GM19351 (cell line): ENCODE results near the gene PADI4.
"Not testable (repeated sequence)": the region's sequence is repeated elsewhere in the genome, so short reads cannot be mapped to it uniquely, and the experiment has no call there.

ENCODE experiments used
- ATAC-seq: cut with Tn5 transposase; IDR thresholded peaks from one replicate; pipeline ENCODE4 v1.9.1; 2021; ENCODE audit warnings: mild to moderate bottlenecking, moderate library complexity; ENCODE audit not compliant: unreplicated experiment

PADI4 gene

GRCh38 chr1:17313530-17314309 lies 5.7 kb downstream of the PADI4 start:
- ATAC-seq, result no peak

GRCh38 chr1:17314491-17314971 lies 6.5 kb downstream of the PADI4 start:
- no peak for ATAC-seq

GRCh38 chr1:17315542-17316130 lies 7.6 kb downstream of the PADI4 start:
- no peak for ATAC-seq

- no peak for ATAC-seq
Observed at GRCh38 chr1:17316704-17317103, 8.7 kb downstream of the PADI4 start.

- ATAC-seq, result no peak
Observed at GRCh38 chr1:17318262-17318661, 10.3 kb downstream of the PADI4 start.

- ATAC-seq, result no peak
Observed at GRCh38 chr1:17319561-17320350, 11.8 kb downstream of the PADI4 start.

GRCh38 chr1:17321857-17322390 lies 13.9 kb downstream of the PADI4 start:
- ATAC-seq, result not testable (repeated sequence)

GRCh38 chr1:17328855-17329254 lies 20.9 kb downstream of the PADI4 start:
- no peak for ATAC-seq

- no peak for ATAC-seq
Observed at GRCh38 chr1:17329610-17330009, 21.6 kb downstream of the PADI4 start.

- no peak for ATAC-seq
Observed at GRCh38 chr1:17330856-17331255, 22.9 kb downstream of the PADI4 start.

GRCh38 chr1:17333081-17333480 lies 25.1 kb downstream of the PADI4 start:
- no peak for ATAC-seq

- ATAC-seq, result no peak
Observed at GRCh38 chr1:17335821-17336710, 28.1 kb downstream of the PADI4 start.

- no peak for ATAC-seq
Observed at GRCh38 chr1:17338706-17339493, 30.9 kb downstream of the PADI4 start.

- ATAC-seq, result no peak
Observed at GRCh38 chr1:17339521-17339920, 31.5 kb downstream of the PADI4 start.

- no peak for ATAC-seq
Observed at GRCh38 chr1:17340358-17340757, 32.4 kb downstream of the PADI4 start.

- no peak for ATAC-seq
Observed at GRCh38 chr1:17342014-17342441, 34.0 kb downstream of the PADI4 start.

- ATAC-seq, result not testable (repeated sequence)
Observed at GRCh38 chr1:17345506-17345905, 37.5 kb downstream of the PADI4 start.

GRCh38 chr1:17346046-17346789 lies 38.2 kb downstream of the PADI4 start:
- no peak for ATAC-seq
